Activated CD8-positive, alpha-beta memory T cell treated with anti-CD3 and anti-CD28 coated beads for 4 hours (primary cell): ENCODE data around the gene SS18.
"Not testable (repeated sequence)": the region's sequence is repeated elsewhere in the genome, so short reads cannot be mapped to it uniquely, and the experiment has no call there.

ENCODE experiments used
- DNase-seq, 2 donors: peaks; one replicate each; pipeline ENCODE4 v3.0.0-alpha.2; 2020; ENCODE audit warnings: low read depth in 2 of 2

SS18 gene

GRCh38 chr18:26090130-26091046 is at the start of gene SS18:
TSS of gene SS18 (minus strand) at chr18:26090613. CDS start at chr18:26090569, 44 bp downstream.
- DNase-seq: peak; percentile 75 to 79

GRCh38 chr18:26135548-26135947 is 45.1 kb upstream of the SS18 start:
- no peak for DNase-seq

- DNase-seq: no peak
Measured at GRCh38 chr18:26134107-26134506, 43.7 kb upstream of the SS18 start.

- DNase-seq: peak; percentile 23 to 33
Measured at GRCh38 chr18:26133652-26134051, 43.2 kb upstream of the SS18 start, which contains the start of gene PSMA8. TSS of gene PSMA8 (plus strand) at chr18:26133869. CDS start at chr18:26133966, 97 bp downstream.

GRCh38 chr18:26128192-26128591 is 37.8 kb upstream of the SS18 start:
- DNase-seq: not testable (repeated sequence)

- no peak for DNase-seq
Measured at GRCh38 chr18:26127786-26128185, 37.4 kb upstream of the SS18 start.

GRCh38 chr18:26121994-26122393 is 31.6 kb upstream of the SS18 start:
- not testable (repeated sequence) for DNase-seq

- no peak for DNase-seq
Measured at GRCh38 chr18:26121476-26121875, 31.1 kb upstream of the SS18 start.

- DNase-seq: no peak
Measured at GRCh38 chr18:26119246-26119645, 28.8 kb upstream of the SS18 start.

GRCh38 chr18:26104035-26104434 is 13.6 kb upstream of the SS18 start:
- no peak for DNase-seq

- DNase-seq: no peak
Measured at GRCh38 chr18:26103579-26103978, 13.2 kb upstream of the SS18 start.

GRCh38 chr18:26097563-26097962 is 7.2 kb upstream of the SS18 start:
- DNase-seq: no peak

- no peak for DNase-seq
Measured at GRCh38 chr18:26096852-26097251, 6.4 kb upstream of the SS18 start.

GRCh38 chr18:26091047-26091630 is 726 bp upstream of the SS18 start:
- no peak for DNase-seq

GRCh38 chr18:26089293-26090129 is 902 bp downstream of the SS18 start:
- no peak for DNase-seq

GRCh38 chr18:26088487-26088886 is 1.9 kb downstream of the SS18 start:
- no peak for DNase-seq

- no peak for DNase-seq
Measured at GRCh38 chr18:26086959-26087358, 3.5 kb downstream of the SS18 start.

GRCh38 chr18:26085056-26085455 is 5.4 kb downstream of the SS18 start:
- DNase-seq: no peak

GRCh38 chr18:26083099-26083498 is 7.3 kb downstream of the SS18 start:
- no peak for DNase-seq

- no peak for DNase-seq
Measured at GRCh38 chr18:26082475-26082874, 7.9 kb downstream of the SS18 start.

GRCh38 chr18:26074246-26074645 is 16.2 kb downstream of the SS18 start:
- no peak for DNase-seq

GRCh38 chr18:26073758-26074157 is 16.7 kb downstream of the SS18 start:
- no peak for DNase-seq
